22Rv1 (cell line): ENCODE results near the gene CAMK1D.

Experiments used
- ZFX ChIP-seq: fragments of 450-650 bp; IDR thresholded peaks from 2 replicates; pipeline ENCODE4 v1.6.1; 2017; ENCODE audit warnings: antibody characterized with exemption, borderline replicate concordance
- TF ChIP-seq, protein P1 (sequence below): fragments of 450-650 bp; IDR thresholded peaks from 2 replicates; pipeline ENCODE4 v1.5.1; 2017; ENCODE audit warnings: mild to moderate bottlenecking

DNA sequence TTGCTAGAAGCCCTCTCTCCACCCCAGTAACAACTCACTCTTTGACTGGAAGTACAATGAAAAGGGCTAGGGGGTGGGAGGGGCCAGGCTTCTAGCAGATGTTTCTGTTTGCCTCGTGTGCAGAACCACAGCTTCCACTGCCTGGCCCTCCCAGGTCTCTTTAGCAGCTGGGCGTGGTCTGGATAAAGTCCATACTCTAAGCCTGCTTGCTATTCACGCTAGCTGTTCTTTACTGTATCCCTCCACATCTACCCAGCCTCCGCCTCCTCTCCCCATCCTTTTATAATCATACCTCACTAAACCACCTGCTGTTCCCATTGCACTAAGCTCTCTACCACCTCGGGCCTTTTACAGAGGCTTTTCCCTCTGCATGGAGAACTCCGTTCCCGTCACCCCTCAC, 288.8 kb downstream of the CAMK1D start:
- TF ChIP-seq, protein P1, sequence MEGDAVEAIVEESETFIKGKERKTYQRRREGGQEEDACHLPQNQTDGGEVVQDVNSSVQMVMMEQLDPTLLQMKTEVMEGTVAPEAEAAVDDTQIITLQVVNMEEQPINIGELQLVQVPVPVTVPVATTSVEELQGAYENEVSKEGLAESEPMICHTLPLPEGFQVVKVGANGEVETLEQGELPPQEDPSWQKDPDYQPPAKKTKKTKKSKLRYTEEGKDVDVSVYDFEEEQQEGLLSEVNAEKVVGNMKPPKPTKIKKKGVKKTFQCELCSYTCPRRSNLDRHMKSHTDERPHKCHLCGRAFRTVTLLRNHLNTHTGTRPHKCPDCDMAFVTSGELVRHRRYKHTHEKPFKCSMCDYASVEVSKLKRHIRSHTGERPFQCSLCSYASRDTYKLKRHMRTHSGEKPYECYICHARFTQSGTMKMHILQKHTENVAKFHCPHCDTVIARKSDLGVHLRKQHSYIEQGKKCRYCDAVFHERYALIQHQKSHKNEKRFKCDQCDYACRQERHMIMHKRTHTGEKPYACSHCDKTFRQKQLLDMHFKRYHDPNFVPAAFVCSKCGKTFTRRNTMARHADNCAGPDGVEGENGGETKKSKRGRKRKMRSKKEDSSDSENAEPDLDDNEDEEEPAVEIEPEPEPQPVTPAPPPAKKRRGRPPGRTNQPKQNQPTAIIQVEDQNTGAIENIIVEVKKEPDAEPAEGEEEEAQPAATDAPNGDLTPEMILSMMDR: no peak
- no peak for TF ChIP-seq ZFX
